Stimulated activated CD4-positive, alpha-beta T cell treated with anti-CD3 and anti-CD28 coated beads, Interleukin-4, amount 100 ng/mL, for 4 hours (primary cell): ENCODE results near the gene BSN.
"Not testable (repeated sequence)": the region's sequence is repeated elsewhere in the genome, so short reads cannot be mapped to it uniquely, and the experiment has no call there.

Source experiments
- DNase-seq, 2 experiments: peaks; one replicate each; pipeline ENCODE4 v3.0.0-alpha.2; 2020

BSN gene

GRCh38 chr3:49674497-49674983 is 120.3 kb downstream of the BSN start:
- DNase-seq, result peak; percentile 34

GRCh38 chr3:49675912-49676311 is 121.6 kb downstream of the BSN start:
- no peak for DNase-seq

- DNase-seq, result no peak
Measured at GRCh38 chr3:49680493-49681231, 126.4 kb downstream of the BSN start.

GRCh38 chr3:49681232-49681522 is 126.9 kb downstream of the BSN start:
- no peak for DNase-seq

GRCh38 chr3:49681543-49681942 is 127.3 kb downstream of the BSN start:
- no peak for DNase-seq

- no peak for DNase-seq
Measured at GRCh38 chr3:49683162-49683561, 128.9 kb downstream of the BSN start.

GRCh38 chr3:49684453-49684852 is 130.2 kb downstream of the BSN start:
- not testable (repeated sequence) for DNase-seq

- not testable (repeated sequence) for DNase-seq
Measured at GRCh38 chr3:49685103-49685502, 130.8 kb downstream of the BSN start.

GRCh38 chr3:49685846-49686245 is 131.6 kb downstream of the BSN start:
- not testable (repeated sequence) for DNase-seq

- peak; percentile 31 to 34 for DNase-seq
Measured at GRCh38 chr3:49686346-49686745, 132.1 kb downstream of the BSN start.

GRCh38 chr3:49686769-49687423 is 132.6 kb downstream of the BSN start:
- peak; percentile 34 to 43 for DNase-seq

- not testable (repeated sequence) for DNase-seq
Measured at GRCh38 chr3:49687424-49687795, 133.1 kb downstream of the BSN start.

- not testable (repeated sequence) for DNase-seq
Measured at GRCh38 chr3:49688338-49689045, 134.2 kb downstream of the BSN start.

GRCh38 chr3:49689046-49689907 is 135.0 kb downstream of the BSN start, which contains the start of the genes MST1 and RNF123:
Gene MST1, minus strand, starts transcription at chr3:49689474. Its CDS starts 783 bp downstream, at chr3:49688691.
Gene RNF123, plus strand, starts transcription at chr3:49689557. Its CDS starts 1,609 bp downstream, at chr3:49691166.
- peak; percentile 87 to 93 for DNase-seq

- not testable (repeated sequence) for DNase-seq
Measured at GRCh38 chr3:49689908-49690624, 135.8 kb downstream of the BSN start.

GRCh38 chr3:49690856-49691255 is 136.6 kb downstream of the BSN start:
- DNase-seq, result not testable (repeated sequence)

- DNase-seq, result not testable (repeated sequence)
Measured at GRCh38 chr3:49691481-49691880, 137.2 kb downstream of the BSN start.

- not testable (repeated sequence) for DNase-seq
Measured at GRCh38 chr3:49694409-49695070, 140.3 kb downstream of the BSN start.

GRCh38 chr3:49695350-49696015 is 141.2 kb downstream of the BSN start:
- DNase-seq, result not testable (repeated sequence)

- DNase-seq, result no peak
Measured at GRCh38 chr3:49699281-49699979, 145.2 kb downstream of the BSN start.
